Measurements from ENCODE around the gene GSPT1. TPM values are rescaled to one million over a fixed set of nuclear protein-coding genes. Genes with fewer than 3 reads are reported as not detected.
A peak's percentile ranks its signal among the peaks of the same experiment; 100 is the strongest.

GSPT1 gene
- total and polyA plus RNA-seq, 2 experiments from 2014 or later = 126 to 146 TPM

GRCh38 chr16:11964761-11965551 lies 49.2 kb upstream of the GSPT1 start, which contains the start of gene TNFRSF17:
TNFRSF17 (plus strand) TSS chr16:11965210; CDS start chr16:11965325, 115 bp downstream.
- no peaks in the 10 kb centered on the region for H3F3A ChIP-seq (replicated peaks; ENCODE audit: low read depth)
- ATAC-seq = no peak
- TF ChIP-seq NANOG (IDR thresholded peaks at IDR 0.05; ENCODE audit: borderline replicate concordance) (no peak), EZH2 (IDR thresholded peaks at IDR 0.05; ENCODE audit: low read depth, unreplicated experiment) (no peak), CTCF (conservative IDR thresholded peaks at IDR 0.05; ENCODE audit: low read depth in 2 of 2) (no peak), POLR2AphosphoS5 (IDR thresholded peaks at IDR 0.05; ENCODE audit: low read depth) (no peak), REST (IDR thresholded peaks at IDR 0.05; ENCODE audit: unreplicated experiment) (no peak), ZNF331 (CRISPR knock-in tag; IDR thresholded peaks at IDR 0.05; ENCODE audit: low read depth) (no peak), ZNF462 (CRISPR knock-in tag; IDR thresholded peaks at IDR 0.05) (no peak), ZNF114 (CRISPR knock-in tag; IDR thresholded peaks at IDR 0.05) (no peak), CREB1 (CRISPR knock-in tag; IDR thresholded peaks at IDR 0.05; ENCODE audit: low read depth) (no peak), STAT1 (IDR thresholded peaks at IDR 0.05; ENCODE audit: unreplicated experiment) (no peak), JUNB (IDR thresholded peaks at IDR 0.05; ENCODE audit: unreplicated experiment) (no peak), EZH2phosphoT487 (IDR thresholded peaks at IDR 0.05; ENCODE audit: unreplicated experiment) (no peak), ETS1 (IDR thresholded peaks at IDR 0.05) (no peak)
- Mint-ChIP-seq H3K36me3 (ENCODE audit: low read depth) (no peaks in the 10 kb centered on the region), H3K27ac (no peak within 1 kb of the TSS), H3K4me3 (no peak within 1 kb of the TSS), H3K4me1 (no peaks in the 10 kb centered on the region), H3K27me3 (ENCODE audit: insufficient read depth, low read depth, poor library complexity) (peaks cover 6% of the 10 kb centered on the region), H3K9me3 (no peaks in the 10 kb centered on the region)
- no peak for DNase-seq (ENCODE audit: low spot score)
- H3K9me2 ChIP-seq (ENCODE audit: insufficient read depth) = no peaks in the 10 kb centered on the region
- no peaks in the 10 kb centered on the region for H3K36me3 ChIP-seq (ENCODE audit: insufficient read depth)
- no peak within 1 kb of the TSS for H3K27ac ChIP-seq (ENCODE audit: low read depth)
- no peaks in the 10 kb centered on the region for H3K4me1 ChIP-seq (ENCODE audit: insufficient read depth)
- no peaks in the 10 kb centered on the region for H3K79me2 ChIP-seq (replicated peaks; ENCODE audit: insufficient read depth)
- H3K4me3 ChIP-seq = no peak within 1 kb of the TSS
- H3K4me2 ChIP-seq = no peak within 1 kb of the TSS
- H4K20me1 ChIP-seq (replicated peaks; ENCODE audit: insufficient read depth) = no peaks in the 10 kb centered on the region
- peak within 1 kb of the TSS; percentile 92 for H2AFZ ChIP-seq
- H3K27me3 ChIP-seq (ENCODE audit: insufficient read depth) = no peaks in the 10 kb centered on the region
